Ishikawa (cell line): ENCODE measurements around the gene IKZF3.

ENCODE experiments used
- CEBPB ChIP-seq: IDR thresholded peaks from 2 replicates; pipeline ENCODE4 v1.6.1; 2012
- CREB1 ChIP-seq: IDR thresholded peaks from 2 replicates; pipeline ENCODE4 v1.6.1; 2012; ENCODE audit warnings: low read depth
- EGR1 ChIP-seq: IDR thresholded peaks from 2 replicates; pipeline ENCODE4 v1.6.1; 2012
- EP300 ChIP-seq: IDR thresholded peaks from 2 replicates; pipeline ENCODE4 v1.6.1; 2012; ENCODE audit warnings: borderline replicate concordance
- FOXM1 ChIP-seq: IDR thresholded peaks from 2 replicates; pipeline ENCODE4 v1.6.1; 2012; ENCODE audit warnings: low read depth, borderline replicate concordance
- NFIC ChIP-seq: IDR thresholded peaks from 2 replicates; pipeline ENCODE4 v1.6.1; 2012
- RAD21 ChIP-seq: IDR thresholded peaks from 2 replicates; pipeline ENCODE4 v1.6.1; 2012; ENCODE audit warnings: low read depth
- REST ChIP-seq: IDR thresholded peaks from 2 replicates; pipeline ENCODE4 v1.6.1; 2012; ENCODE audit warnings: low read depth, mild to moderate bottlenecking
- TAF1 ChIP-seq: IDR thresholded peaks from 2 replicates; pipeline ENCODE4 v1.6.1; 2012; ENCODE audit warnings: low read depth, mild to moderate bottlenecking
- TCF12 ChIP-seq: IDR thresholded peaks from 2 replicates; pipeline ENCODE4 v1.6.1; 2012; ENCODE audit warnings: low read depth
- TEAD4 ChIP-seq: IDR thresholded peaks from 2 replicates; pipeline ENCODE4 v1.6.1; 2012
- USF1 ChIP-seq: IDR thresholded peaks from 2 replicates; pipeline ENCODE4 v1.6.1; 2012
- YY1 ChIP-seq: IDR thresholded peaks from 2 replicates; pipeline ENCODE4 v1.6.1; 2012; ENCODE audit warnings: low read depth
- ZBTB7A ChIP-seq: IDR thresholded peaks from 2 replicates; pipeline ENCODE4 v1.6.1; 2012; ENCODE audit warnings: low read depth
- TF ChIP-seq, protein P1 (sequence below): IDR thresholded peaks from 2 replicates; pipeline ENCODE4 v1.6.1; 2012

The IKZF3 gene

DNA sequence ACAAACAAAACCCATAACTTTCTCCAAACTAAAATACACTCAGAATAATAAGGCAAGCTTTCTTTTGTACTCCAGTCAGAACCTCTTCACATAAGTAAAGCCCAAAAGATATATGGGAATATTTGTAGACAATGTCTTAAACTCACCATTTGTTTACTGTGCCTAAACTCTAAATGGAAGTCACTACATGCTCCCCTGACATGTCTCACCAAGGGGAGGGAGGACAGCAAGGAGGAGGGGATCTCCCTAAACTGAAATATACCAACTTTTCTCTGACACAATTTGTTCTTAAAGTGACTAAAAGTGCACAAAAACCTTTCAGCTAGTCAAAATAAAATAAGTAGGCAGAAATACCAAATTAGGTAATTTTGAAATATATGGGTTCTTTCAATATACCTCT, 87.9 kb downstream of the IKZF3 start:
- TF ChIP-seq CREB1, result no peak
- no peak for TF ChIP-seq REST
- no peak for TF ChIP-seq EGR1
- TF ChIP-seq YY1, result no peak
- no peak for TF ChIP-seq CEBPB
- TF ChIP-seq TAF1, result no peak
- TF ChIP-seq FOXM1, result no peak
- TF ChIP-seq RAD21, result no peak
- no peak for TF ChIP-seq TCF12
- TF ChIP-seq TEAD4, result no peak
- TF ChIP-seq NFIC, result no peak
- no peak for TF ChIP-seq ZBTB7A

GRCh38 chr17:39775031-39775430, 89.1 kb downstream of the IKZF3 start:
- TF ChIP-seq FOXM1 (no peak), EP300 (no peak), TEAD4 (no peak), NFIC (no peak), USF1 (no peak), CREB1 (no peak), TAF1 (no peak), RAD21 (no peak), YY1 (no peak)
- TF ChIP-seq, protein P1, sequence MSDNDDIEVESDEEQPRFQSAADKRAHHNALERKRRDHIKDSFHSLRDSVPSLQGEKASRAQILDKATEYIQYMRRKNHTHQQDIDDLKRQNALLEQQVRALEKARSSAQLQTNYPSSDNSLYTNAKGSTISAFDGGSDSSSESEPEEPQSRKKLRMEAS, result no peak

DNA sequence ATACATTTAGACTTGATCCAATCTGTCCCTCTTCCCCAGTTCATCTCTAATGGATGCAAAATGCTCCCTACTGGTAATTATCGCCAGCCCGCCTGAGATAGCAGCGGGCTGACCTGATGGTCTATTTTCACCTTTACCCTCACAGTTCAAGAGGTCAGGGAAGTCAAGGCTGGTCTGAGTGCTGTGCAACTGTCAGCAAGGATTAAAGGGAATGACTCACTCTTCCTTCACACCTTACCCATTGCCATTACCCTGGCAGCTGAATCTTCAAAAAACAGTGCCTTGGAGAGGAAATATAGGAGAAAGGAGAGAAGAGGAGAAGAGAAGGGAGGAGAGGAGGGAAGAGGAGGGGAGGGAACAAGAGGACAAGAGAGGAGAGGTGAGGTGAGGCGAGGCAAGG, 90.1 kb downstream of the IKZF3 start:
- no peak for TF ChIP-seq ZBTB7A
- TF ChIP-seq RAD21, result no peak
- TF ChIP-seq FOXM1, result no peak
- TF ChIP-seq YY1, result no peak
- no peak for TF ChIP-seq CEBPB
- TF ChIP-seq, protein P1, result no peak
- TF ChIP-seq TCF12, result no peak
- TF ChIP-seq NFIC, result no peak
- no peak for TF ChIP-seq USF1
- no peak for TF ChIP-seq EGR1
- TF ChIP-seq TAF1, result no peak
- no peak for TF ChIP-seq TEAD4

GRCh38 chr17:39772987-39773934, 90.9 kb downstream of the IKZF3 start:
- no peak for TF ChIP-seq TEAD4
- TF ChIP-seq EGR1, result no peak
- no peak for TF ChIP-seq USF1
- TF ChIP-seq CEBPB, result no peak
- no peak for TF ChIP-seq CREB1
- no peak for TF ChIP-seq FOXM1

DNA sequence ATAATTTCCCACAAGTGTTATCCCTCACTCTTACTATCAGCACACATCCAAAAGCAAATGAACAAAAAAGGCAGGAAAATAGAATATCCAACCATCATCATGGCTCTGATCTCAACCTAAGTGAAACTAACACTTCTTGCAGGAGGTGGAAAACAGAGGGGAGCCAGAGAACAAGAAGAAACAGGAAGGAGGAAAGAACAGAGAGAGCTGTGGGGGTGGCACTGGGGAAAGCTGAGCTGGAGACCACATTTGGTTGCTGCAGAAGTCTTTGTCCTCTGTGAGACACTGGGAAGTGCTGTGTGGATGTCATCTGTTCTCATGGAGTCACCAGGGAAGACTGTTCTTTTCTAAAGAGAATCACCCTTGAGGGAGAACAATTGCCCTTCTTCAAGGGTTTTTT, 91.7 kb downstream of the IKZF3 start:
- TF ChIP-seq TEAD4, result no peak
- TF ChIP-seq REST, result no peak
- TF ChIP-seq TCF12, result no peak
- TF ChIP-seq YY1, result no peak
- no peak for TF ChIP-seq EP300
- TF ChIP-seq CREB1, result no peak
- no peak for TF ChIP-seq USF1
